ENCODE measurements around the gene BAMBI. TPM values are rescaled to one million over a fixed set of nuclear protein-coding genes. Genes with fewer than 3 reads are reported as not detected.

BAMBI gene
- total RNA-seq, 2 donors from 2014 or later: 0.85 to 12.7 TPM

DNA sequence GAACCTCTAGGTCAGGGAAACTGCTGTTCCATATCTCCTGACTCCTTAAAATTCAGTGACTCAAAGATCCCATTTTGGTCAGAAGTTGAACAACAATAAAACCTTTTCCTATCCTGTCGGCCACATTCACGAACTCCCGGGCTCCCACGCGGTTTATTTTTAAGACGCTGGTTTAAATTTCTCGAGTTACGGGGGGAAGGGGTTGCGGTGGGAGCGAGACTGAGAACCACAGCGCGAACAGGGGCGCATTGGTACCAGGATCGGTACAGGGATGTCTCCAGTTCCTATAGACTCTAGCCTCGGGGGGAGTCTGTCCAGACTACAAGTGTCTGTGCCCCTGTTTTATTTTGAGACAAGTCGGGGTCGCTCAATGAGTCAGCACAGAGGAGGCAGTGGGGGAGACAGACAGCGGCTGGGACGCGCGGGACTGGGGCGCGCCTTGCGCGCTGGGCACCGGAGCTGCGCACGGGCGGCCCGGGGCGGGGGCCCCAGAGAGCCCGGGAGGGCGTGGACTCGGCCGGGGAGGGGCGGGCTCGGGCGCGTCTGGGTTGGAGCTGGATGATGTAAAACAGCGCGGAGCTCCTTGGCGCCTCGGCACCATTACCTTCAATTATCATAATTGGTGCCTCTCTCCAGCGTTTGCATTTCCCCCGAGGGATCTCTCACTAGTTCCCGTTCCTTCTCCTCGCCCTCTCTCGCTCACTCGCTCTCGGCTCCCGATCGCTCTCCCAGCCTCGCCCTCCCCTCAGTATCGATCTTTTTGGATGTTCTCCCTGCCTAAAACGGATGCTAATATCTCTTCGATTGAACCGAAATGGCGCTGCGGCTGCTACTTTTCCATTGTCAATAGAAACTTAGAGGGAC, 8.7 kb upstream of the BAMBI start:
- peak in 1 of 2 donors; percentile 45 for DNase-seq
- intact Hi-C loops (cut with DNase I, micrococcal nuclease): no loop called here
- ATAC-seq: peak; percentile 88

GRCh38 chr10:28669227-28670173, 7.8 kb upstream of the BAMBI start:
- ATAC-seq: no peak
- intact Hi-C loops (cut with DNase I, micrococcal nuclease): loop anchor here in 1 of 2 donors (10.0 kb wide), 1 partner anchor 465 kb away; no protein-coding TSS in a partner anchor
- no peak for DNase-seq

GRCh38 chr10:28674782-28675181, 2.5 kb upstream of the BAMBI start:
- DNase-seq: no peak
- intact Hi-C loops (cut with DNase I, micrococcal nuclease): loop anchor here in 1 of 2 donors (10.0 kb wide), 1 partner anchor 460 kb away; no protein-coding TSS in a partner anchor
- no peak for ATAC-seq

DNA sequence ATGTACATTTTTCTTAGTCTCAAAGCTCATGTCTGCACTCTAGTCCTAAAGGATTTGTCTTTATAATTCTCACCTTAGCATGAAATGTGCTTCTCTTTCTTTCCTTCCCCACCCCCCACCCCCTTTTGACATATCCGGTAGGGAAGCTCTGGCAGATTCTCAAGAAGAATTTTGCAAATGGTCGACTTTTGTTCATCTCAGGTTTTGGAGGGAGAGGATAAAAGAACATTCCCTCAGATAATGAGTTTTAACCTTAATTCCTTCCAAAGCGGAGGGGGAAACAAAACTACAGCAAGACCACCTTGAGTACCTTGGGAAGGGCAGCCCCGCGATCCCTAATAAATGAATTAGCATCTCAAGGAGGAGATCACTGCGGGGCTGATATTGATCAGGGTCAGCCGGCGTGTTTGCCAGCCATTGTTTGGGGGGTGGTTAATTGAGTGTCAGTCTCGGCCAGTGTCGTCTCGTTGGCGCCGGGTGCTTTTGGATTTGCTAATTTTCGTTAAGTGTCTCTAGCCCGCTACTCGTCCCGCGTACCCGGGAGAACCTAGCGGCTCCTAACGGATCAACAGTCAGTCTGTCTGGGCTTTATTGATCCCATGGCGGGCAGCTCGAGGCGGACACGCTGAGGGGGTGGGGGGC, 874 bp upstream of the BAMBI start:
- DNase-seq (peak in 1 of 2 donors; percentile 28), ATAC-seq (no peak)
- intact Hi-C loops (cut with DNase I, micrococcal nuclease): loop anchor here in 1 of 2 donors (10.0 kb wide), 1 partner anchor 458 kb away; no protein-coding TSS in a partner anchor

DNA sequence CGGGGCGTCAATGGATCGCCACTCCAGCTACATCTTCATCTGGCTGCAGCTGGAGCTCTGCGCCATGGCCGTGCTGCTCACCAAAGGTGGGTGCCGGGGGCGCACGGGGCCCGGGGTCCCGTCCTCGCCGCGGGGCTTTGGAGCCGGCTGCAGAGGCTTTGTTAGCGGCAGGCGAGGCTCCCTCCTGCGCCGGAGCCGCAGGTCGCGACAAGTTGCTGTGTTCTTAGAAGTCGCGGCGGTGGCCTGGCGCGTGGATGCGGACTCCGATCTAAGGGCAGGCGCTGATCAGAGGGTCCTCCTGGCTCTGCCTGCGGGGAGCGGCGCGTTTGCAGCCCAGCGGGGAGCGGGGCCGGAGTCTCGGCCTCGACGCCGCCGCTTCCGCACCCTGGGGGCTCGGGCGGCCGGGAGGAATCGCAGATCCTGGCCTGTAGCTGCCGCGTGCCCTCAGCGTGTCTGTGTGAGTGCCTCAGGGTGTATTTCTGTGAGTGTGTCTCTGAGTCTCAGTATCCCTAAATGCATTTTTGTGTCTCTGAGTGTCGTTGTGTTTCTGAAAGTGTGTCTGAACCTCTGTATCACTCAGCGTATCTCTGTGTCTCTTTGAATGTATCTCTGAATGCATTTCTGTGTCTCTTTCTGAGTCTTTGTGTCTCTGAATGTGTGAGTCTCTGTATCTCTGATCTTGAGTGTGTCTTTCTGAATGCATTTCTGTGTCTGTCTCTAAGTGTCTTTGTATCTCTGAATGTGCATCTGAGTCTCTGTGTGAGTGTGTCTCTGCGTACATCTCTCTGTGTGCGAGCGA, 766 bp downstream of the BAMBI start:
- peak; percentile 26 for ATAC-seq
- DNase-seq: peak in 1 of 2 donors; percentile 50
- intact Hi-C loops (cut with DNase I, micrococcal nuclease): loop anchor here in 1 of 2 donors (10.0 kb wide), 1 partner anchor 457 kb away; no protein-coding TSS in a partner anchor

DNA sequence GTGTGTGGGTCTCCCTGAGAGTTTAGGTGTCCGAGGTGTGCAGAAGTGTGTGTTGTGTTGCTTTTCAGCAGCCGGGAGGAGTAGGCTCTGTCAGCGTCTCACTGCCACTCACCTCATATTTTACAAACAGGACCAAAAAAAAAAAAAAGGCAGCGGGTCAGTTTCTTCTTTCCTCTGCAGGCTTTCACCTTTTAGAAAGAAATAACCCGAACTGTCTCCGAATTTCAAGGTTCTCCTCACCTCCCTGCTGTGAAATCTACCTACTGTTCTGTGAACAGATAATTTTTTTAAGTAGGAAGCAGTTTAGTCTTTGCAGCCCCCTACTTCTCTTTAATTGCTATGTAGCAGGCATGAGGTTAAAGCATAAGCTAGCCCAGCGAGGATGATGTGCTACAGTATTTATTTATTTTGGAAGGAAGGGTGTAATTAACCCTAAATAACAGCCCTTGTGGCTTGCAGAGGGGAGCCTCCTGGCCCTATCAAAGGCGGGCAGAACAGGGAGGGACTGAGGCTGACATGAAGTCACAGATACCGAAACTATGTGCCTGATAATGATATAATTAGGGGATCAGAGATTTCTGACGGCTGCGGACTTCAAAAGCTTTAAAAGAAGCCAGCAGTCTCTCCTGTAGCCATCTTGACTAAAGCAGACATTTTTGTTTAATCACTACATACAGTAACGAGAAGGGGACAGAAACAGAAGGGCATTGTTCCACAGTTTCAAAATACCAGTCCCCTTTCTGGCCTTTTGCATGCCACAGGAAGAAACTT, 1.6 kb downstream of the BAMBI start:
- DNase-seq: no peak
- intact Hi-C loops (cut with DNase I, micrococcal nuclease): loop anchor here in 1 of 2 donors (10.0 kb wide), 1 partner anchor 456 kb away; no protein-coding TSS in a partner anchor
- ATAC-seq: no peak

DNA sequence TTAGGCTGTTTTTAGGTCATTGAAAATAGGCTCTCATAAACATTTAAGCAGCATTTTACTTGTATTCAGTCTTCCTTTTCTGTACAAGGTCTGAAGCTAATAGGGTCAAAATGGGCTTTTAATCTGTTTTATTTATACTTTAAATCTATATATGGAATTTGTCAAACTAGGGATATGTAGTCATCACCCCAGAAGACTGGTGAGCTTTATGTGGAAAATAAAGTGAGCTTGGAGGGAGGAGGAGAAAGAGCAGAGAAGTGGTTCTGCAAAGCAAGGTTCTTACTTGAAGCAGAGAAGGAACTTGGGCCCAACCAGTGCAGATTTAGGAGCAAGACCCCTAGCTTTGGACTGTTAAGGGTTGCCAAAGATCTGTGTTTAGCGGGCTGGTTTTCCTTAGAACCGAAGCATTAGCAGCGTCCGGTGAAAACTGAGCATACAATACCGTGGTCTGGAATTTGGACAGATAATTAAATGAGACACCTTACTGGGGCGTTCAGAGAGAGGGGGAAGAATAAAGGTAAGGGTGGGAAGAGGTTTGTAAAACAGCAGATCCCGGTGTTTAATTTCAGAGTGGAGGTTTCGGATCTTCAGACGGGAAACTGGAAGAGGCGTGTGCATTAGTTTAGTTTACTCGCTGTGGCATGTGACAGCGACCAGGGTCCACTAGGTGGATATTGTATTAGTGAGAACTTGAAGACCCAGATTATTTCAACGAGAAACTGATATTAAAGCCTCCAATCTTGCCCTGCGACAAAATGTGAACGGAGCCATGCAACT, 2.4 kb downstream of the BAMBI start:
- intact Hi-C loops (cut with DNase I, micrococcal nuclease): loop anchor here in 1 of 2 donors (10.0 kb wide), 1 partner anchor 455 kb away; no protein-coding TSS in a partner anchor

DNA sequence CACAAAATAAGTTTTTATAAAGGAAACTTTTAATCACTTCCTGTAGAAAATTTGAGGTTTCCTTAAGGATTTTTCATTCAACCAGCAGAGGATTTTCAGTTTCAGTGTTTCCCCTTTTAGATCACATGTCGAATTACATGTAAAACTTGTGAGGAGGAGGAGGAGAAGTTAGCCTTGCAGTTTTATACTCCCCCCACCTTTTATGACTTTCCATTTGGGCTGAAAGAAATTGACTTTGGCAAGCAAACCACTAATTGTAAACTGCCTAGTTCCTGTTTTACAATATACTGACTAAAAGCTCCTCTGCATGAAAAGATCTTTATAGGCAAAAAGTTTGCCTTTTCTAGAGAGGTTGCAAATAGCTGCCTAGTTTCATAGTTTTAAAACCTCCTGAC, 3.0 kb downstream of the BAMBI start:
- DNase-seq: no peak
- ATAC-seq: peak; percentile 10

More for the DNA sequence above, 2.4 kb downstream of the BAMBI start:
- peak in 1 of 2 donors; percentile 22 for DNase-seq
- no peak for ATAC-seq

DNA sequence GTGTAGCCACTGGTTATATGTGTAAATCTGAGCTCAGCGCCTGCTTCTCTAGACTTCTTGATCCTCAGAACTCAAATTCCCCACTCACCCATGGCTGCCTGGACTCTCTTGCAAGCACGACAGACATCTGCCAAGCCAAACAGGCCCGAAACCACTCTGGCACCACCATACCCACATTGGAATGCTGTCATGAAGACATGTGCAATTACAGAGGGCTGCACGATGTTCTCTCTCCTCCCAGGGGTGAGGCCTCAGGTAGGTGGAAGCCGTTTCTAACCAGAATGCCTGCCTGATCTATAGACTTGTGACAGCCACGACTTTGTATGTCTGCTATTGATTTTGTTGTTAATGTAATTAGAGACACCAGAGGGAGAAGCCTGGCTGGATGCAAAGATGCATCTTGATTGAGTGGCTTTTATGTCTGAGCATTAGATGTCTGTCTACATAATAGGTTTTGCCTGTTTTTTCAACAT, 4.0 kb downstream of the BAMBI start:
- intact Hi-C loops (cut with DNase I, micrococcal nuclease): no loop called here
- no peak for ATAC-seq
- no peak for DNase-seq

More for the DNA sequence above, 3.0 kb downstream of the BAMBI start:
- intact Hi-C loops (cut with DNase I, micrococcal nuclease): no loop called here

GRCh38 chr10:28681928-28682750, 4.8 kb downstream of the BAMBI start:
- intact Hi-C loops (cut with DNase I, micrococcal nuclease): no loop called here
- ATAC-seq: no peak

DNA sequence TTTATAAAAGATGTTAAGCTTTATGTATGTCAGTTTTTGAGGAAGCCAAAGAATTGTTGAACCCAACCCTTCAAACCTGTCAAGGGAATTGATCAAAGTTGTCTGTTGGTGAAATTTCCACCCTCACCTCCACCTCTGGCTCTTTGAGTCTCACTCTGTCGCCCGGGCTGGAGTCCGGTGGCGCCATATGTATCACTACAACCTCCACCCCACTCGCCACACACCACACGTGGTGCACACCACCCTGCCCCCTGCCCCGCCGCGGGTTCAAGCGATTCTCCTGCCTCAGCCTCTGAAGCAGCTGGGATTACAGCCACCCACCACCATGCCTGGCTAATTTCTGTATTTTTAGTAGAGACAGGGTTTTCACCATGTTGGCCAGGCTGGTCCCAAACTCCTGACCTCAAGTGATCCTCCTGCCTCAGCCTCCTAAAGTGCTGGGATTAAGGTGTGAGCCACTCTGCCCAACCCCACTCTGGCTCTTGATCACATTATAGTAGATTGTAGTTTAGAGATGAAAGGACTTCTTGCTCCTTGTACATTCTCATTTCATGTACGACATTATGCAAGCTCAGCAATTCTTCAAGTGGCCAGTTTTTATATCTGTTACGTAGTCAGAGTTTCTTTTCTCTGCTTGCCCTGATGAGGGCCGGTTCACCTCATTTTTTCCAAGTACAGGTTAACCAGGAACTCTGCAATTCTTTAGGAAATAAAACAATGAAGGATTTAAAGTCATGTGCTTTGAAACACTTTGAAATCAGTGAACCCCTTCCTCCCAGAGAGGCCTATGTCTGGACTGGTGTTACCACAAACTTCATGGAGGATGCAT, 7.0 kb downstream of the BAMBI start:
- DNase-seq (no peak), ATAC-seq (no peak)
- intact Hi-C loops (cut with DNase I, micrococcal nuclease): no loop called here

More at GRCh38 chr10:28681928-28682750, 4.8 kb downstream of the BAMBI start:
- DNase-seq: no peak

- intact Hi-C loops (cut with DNase I, micrococcal nuclease): no loop called here
- DNase-seq (no peak), ATAC-seq (peak; percentile 39)
Observed at GRCh38 chr10:28684986-28685580, 7.8 kb downstream of the BAMBI start.

DNA sequence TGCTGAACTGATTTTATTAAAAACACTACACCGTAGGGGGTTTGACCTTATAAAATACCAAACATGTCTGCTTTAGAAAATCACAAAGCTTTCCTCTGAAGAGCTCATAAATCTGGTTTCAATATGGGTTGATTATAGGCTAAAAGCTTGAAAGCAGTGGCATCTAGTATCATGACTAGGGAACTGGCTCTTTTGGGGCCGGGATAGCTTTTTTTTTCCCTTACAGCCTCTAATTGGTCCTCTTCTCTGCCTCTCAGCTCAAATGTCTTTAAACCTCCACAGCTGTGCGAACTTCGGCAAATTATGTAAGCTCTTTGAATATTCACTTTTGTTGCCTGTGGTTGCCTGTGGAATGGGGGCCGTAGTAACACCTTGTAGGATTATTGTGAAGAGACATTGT, 8.4 kb downstream of the BAMBI start:
- ATAC-seq (no peak), DNase-seq (no peak)
- intact Hi-C loops (cut with DNase I, micrococcal nuclease): no loop called here

Data from left colon (tissue), 2 donors.